OCI-LY7 (cell line): ENCODE measurements around the gene UCK2.

Experiments used
- EZH2phosphoT487 ChIP-seq: fragments of 200-600 bp; sonication (generic); IDR thresholded peaks from 2 replicates; pipeline ENCODE4 v1.6.1; 2018; ENCODE audit warnings: low read depth, borderline replicate concordance, mild to moderate bottlenecking, mixed run types, antibody characterized with exemption, low read length, moderate library complexity, mixed read lengths
- TF ChIP-seq, protein P1 (sequence below): fragments of 200-600 bp; sonication (generic); conservative IDR thresholded peaks from 2 replicates; pipeline ENCODE4 v1.5.1; 2014; ENCODE audit warnings: mild to moderate bottlenecking, antibody characterized with exemption, low read length, moderate library complexity, mixed read lengths

DNA sequence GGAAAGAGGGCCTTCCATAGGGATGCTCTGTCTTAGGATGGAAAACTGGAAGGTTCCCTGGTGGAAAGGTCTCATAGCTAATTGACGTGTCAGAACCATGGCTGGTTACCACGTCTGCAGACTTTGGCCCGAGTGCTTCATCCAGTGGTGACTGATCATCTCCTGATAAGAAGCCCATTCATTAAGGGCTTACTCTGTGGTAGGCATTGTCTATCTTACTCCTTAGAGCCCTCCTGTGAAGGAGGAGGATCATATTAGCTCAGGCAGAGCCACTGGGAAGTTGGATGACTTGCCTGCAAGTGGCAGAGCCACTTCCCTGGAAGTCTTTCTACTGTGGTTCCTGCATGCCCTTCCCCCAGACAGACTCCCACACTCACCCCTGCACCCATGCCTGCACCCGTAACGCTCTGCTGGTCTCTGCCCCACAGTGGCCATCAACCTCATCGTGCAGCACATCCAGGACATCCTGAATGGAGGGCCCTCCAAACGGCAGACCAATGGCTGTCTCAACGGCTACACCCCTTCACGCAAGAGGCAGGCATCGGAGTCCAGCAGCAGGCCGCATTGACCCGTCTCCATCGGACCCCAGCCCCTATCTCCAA is 79.9 kb downstream of the UCK2 start:
- TF ChIP-seq, protein P1, sequence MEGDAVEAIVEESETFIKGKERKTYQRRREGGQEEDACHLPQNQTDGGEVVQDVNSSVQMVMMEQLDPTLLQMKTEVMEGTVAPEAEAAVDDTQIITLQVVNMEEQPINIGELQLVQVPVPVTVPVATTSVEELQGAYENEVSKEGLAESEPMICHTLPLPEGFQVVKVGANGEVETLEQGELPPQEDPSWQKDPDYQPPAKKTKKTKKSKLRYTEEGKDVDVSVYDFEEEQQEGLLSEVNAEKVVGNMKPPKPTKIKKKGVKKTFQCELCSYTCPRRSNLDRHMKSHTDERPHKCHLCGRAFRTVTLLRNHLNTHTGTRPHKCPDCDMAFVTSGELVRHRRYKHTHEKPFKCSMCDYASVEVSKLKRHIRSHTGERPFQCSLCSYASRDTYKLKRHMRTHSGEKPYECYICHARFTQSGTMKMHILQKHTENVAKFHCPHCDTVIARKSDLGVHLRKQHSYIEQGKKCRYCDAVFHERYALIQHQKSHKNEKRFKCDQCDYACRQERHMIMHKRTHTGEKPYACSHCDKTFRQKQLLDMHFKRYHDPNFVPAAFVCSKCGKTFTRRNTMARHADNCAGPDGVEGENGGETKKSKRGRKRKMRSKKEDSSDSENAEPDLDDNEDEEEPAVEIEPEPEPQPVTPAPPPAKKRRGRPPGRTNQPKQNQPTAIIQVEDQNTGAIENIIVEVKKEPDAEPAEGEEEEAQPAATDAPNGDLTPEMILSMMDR: no peak
- TF ChIP-seq EZH2phosphoT487: no peak
